ENCODE results near the gene STON2. TPM values are rescaled to one million over a fixed set of nuclear protein-coding genes. Genes with fewer than 3 reads are reported as not detected.

The STON2 gene
- total and polyA plus RNA-seq, 2 donors from 2014 or later, result 14.8 to 86.6 TPM

- Histone ChIP-seq H3K36me3 (ENCODE audit: control insufficient read depth in 2 of 3, insufficient read depth in 3 of 3, low read length in 3 of 3) (peaks cover 0 to 7% (median 3%) of the 10 kb centered on the region in 3 donors), H3K27ac (ENCODE audit: low read depth in 2 of 2, low read length in 2 of 2) (peak overlapping the region; percentile 85 to 98), H3K4me3 (ENCODE audit: low read length in 3 of 3) (peak overlapping the region; percentile 77 to 80 (median 80)), H3K4me1 (ENCODE audit: control insufficient read depth in 2 of 3, insufficient read depth in 2 of 3, low read depth in 1 of 3, low read length in 3 of 3) (peaks cover 5 to 16% (median 6%) of the 10 kb centered on the region in 3 donors), H3K9me3 (ENCODE audit: control insufficient read depth in 2 of 3, insufficient read depth in 1 of 3, low read length in 3 of 3) (no peaks in the 10 kb centered on the region), H3K9ac (ENCODE audit: low read length in 3 of 3) (peak overlapping the region; percentile 60 to 96 (median 93)), H3K27me3 (ENCODE audit: control insufficient read depth, insufficient read depth, low read length) (no peaks in the 10 kb centered on the region)
- DNase-seq (no peak), FAIRE-seq (no peak)
- intact Hi-C loops (cut with DNase I), result no loop called here
- no peak for TF ChIP-seq CTCF (IDR thresholded peaks at IDR 0.05; ENCODE audit: borderline replicate concordance, extremely low read depth, insufficient read depth)
These were observed 179.6 kb downstream of the STON2 start for GRCh38 chr14:81220580-81220829.

GRCh38 chr14:81219759-81220579, 180.2 kb downstream of the STON2 start:
- no peak for FAIRE-seq
- Histone ChIP-seq H3K9me3 (ENCODE audit: control insufficient read depth in 2 of 3, insufficient read depth in 1 of 3, low read length in 3 of 3) (no peaks in the 10 kb centered on the region), H3K4me3 (ENCODE audit: low read length in 3 of 3) (peak overlapping the region; percentile 80 to 90 (median 87)), H3K9ac (ENCODE audit: low read length in 3 of 3) (peak overlapping the region; percentile 91 to 98 (median 93)), H3K27me3 (ENCODE audit: control insufficient read depth, insufficient read depth, low read length) (no peaks in the 10 kb centered on the region), H3K36me3 (ENCODE audit: control insufficient read depth in 2 of 3, insufficient read depth in 3 of 3, low read length in 3 of 3) (peaks cover 0 to 12% (median 3%) of the 10 kb centered on the region in 3 donors), H3K27ac (ENCODE audit: low read depth in 2 of 2, low read length in 2 of 2) (peak overlapping the region; percentile 94 to 100), H3K4me1 (ENCODE audit: control insufficient read depth in 2 of 3, insufficient read depth in 2 of 3, low read depth in 1 of 3, low read length in 3 of 3) (peaks cover 5 to 16% (median 6%) of the 10 kb centered on the region in 3 donors)
- peak; percentile 48 to 84 (median 76) for DNase-seq
- intact Hi-C loops (cut with DNase I), result no loop called here
- no peak for TF ChIP-seq CTCF (IDR thresholded peaks at IDR 0.05; ENCODE audit: borderline replicate concordance, extremely low read depth, insufficient read depth)

GRCh38 chr14:81219210-81219758, 180.8 kb downstream of the STON2 start:
- Histone ChIP-seq H3K27me3 (ENCODE audit: control insufficient read depth, insufficient read depth, low read length) (no peaks in the 10 kb centered on the region), H3K36me3 (ENCODE audit: control insufficient read depth in 2 of 3, insufficient read depth in 3 of 3, low read length in 3 of 3) (peaks cover 2 to 16% (median 3%) of the 10 kb centered on the region in 3 donors), H3K4me1 (ENCODE audit: control insufficient read depth in 2 of 3, insufficient read depth in 2 of 3, low read depth in 1 of 3, low read length in 3 of 3) (peaks cover 5 to 16% (median 6%) of the 10 kb centered on the region in 3 donors), H3K4me3 (ENCODE audit: low read length in 3 of 3) (peak overlapping the region; percentile 80 to 90 (median 87)), H3K27ac (ENCODE audit: low read depth in 2 of 2, low read length in 2 of 2) (peak overlapping the region; percentile 94 to 100), H3K9me3 (ENCODE audit: control insufficient read depth in 2 of 3, insufficient read depth in 1 of 3, low read length in 3 of 3) (no peaks in the 10 kb centered on the region), H3K9ac (ENCODE audit: low read length in 3 of 3) (peak overlapping the region; percentile 75 to 98 (median 91))
- FAIRE-seq (peak; percentile 97), DNase-seq (peak; percentile 94 to 98 (median 96))
- intact Hi-C loops (cut with DNase I), result no loop called here
- TF ChIP-seq CTCF (IDR thresholded peaks at IDR 0.05; ENCODE audit: borderline replicate concordance, extremely low read depth, insufficient read depth), result no peak

Measured in kidney (tissue), 14 donors.